OCI-LY3 (cell line): ENCODE results near the gene EXOC4.

Experiments used
- CTCF ChIP-seq: fragments of 200-600, 300-600 bp; sonication (generic); IDR thresholded peaks from 2 replicates; pipeline ENCODE4 v1.5.1; 2014; ENCODE audit warnings: antibody characterized with exemption, low read length, low read depth
- EZH2phosphoT487 ChIP-seq: fragments of 200-600 bp; shearing (Covaris generic); IDR thresholded peaks from 2 replicates; pipeline ENCODE4 v1.6.1; 2018; ENCODE audit warnings: antibody characterized with exemption, mixed run types, low read depth

- TF ChIP-seq CTCF (no peak), EZH2phosphoT487 (no peak)
Observed at GRCh38 chr7:133382775-133383559, 130.1 kb downstream of the EXOC4 start.
